CD4-positive, alpha-beta T cell treated with Interleukin-4 for 4 hours (primary cell): ENCODE data around the gene RBM20.
"Not testable (repeated sequence)": the region's sequence is repeated elsewhere in the genome, so short reads cannot be mapped to it uniquely, and the experiment has no call there.

ENCODE experiments used
- DNase-seq: peaks from one replicate; pipeline ENCODE4 v3.0.0-alpha.2; 2020

Gene RBM20

DNA sequence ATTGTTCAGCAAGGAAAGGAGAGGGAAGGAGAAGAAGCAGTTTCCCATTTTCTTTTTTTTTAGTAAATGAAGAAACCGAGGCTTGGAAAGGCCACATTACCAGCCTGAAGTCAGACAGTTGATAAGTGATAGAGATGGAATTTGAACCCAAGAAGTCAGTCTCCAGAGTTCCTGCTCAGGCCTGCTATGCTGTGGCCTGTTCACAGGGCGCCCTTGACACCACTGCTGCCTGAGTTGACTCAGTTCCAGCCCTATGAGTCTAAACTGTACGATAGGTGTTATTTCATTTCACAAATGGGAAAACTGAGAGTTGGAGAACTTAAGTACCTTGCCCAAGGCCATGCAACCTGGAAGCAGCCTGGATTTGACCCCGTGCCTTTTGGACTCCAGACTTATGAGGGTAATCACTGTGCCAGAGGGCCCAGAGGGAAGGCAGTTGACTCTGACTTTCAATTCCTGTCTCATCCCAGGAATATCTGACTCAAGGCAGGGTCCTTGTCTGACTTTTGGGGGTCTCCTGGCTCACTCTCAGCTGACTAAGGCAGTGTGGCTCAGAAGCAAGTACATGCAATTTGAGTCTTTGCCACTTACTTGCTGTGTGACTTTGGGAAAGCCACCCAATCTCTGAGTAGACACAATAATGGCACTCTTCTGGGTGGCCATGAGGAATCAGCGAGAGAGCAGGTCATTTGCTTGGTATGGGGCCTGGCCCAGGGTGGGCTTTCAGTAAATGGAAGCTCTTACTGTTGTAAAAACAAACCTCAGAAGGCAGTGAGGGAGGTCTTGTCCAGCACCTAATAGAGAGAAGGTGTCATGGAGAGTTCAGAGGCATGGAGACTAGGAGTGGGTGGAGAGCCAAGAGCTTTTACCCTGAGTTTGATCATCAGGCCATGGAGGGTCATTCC lies 17.9 kb upstream of the RBM20 start:
- DNase-seq = no peak

- DNase-seq = no peak
These were observed 16.0 kb upstream of the RBM20 start for GRCh38 chr10:110628161-110628560.

DNA sequence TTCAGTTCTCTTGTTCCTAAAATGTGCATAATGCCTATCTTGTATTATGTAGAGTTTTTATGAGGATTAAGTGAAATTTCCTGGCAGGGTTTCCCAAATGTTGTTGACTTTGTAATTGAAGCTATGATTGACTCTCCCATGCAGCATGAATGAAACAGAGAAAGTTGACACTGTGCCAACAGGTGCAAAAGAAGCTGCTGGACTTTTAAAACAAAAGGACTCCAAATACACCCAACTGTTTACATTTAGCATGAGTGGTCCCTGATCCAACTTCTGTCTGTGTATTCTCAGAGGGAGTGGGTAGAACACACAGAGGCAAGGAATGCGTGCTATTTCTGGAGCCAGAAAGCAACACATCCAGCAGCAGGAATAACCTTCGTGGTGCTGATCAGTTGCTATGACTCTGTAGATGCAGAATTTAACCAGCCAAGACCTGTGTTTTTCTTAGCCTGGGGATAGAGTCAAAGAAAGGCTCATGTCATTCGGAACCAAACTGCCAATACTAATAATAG lies 14.4 kb upstream of the RBM20 start:
- no peak for DNase-seq

- DNase-seq = no peak
These were observed 12.2 kb upstream of the RBM20 start for GRCh38 chr10:110631934-110632333.

- no peak for DNase-seq
These were observed 11.4 kb upstream of the RBM20 start for GRCh38 chr10:110632591-110633215.

- no peak for DNase-seq
These were observed 9.5 kb upstream of the RBM20 start for GRCh38 chr10:110634527-110635209.

GRCh38 chr10:110636572-110636931 lies 7.6 kb upstream of the RBM20 start:
- DNase-seq = no peak

GRCh38 chr10:110636932-110637557 lies 7.1 kb upstream of the RBM20 start:
- no peak for DNase-seq

DNA sequence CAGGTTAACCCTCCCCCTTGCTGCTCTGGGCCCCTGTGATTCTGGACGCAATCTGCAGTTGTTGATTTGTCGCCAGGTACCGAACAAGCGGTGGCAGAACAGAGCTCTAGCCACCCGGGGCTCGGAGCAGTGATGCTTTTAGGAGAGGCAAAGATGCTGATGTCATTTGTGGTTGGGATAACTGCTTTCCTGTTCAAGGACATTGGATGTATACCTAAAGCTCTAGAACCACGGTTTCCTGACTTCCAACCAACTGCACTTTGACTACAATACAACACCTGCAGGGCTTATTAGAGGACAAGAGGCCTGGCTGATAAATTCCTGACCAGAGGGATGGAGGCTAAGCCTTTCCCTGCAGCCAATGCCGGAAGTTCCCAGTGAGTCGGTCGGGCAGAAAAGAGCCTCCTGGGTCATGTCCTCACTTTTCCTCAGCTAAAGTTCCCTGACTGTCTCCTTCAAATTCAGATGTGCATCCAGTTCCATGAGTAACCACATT lies 6.5 kb upstream of the RBM20 start:
- DNase-seq = no peak

- no peak for DNase-seq
These were observed 5.8 kb upstream of the RBM20 start for GRCh38 chr10:110638319-110638718.

- not testable (repeated sequence) for DNase-seq
These were observed 5.1 kb upstream of the RBM20 start for GRCh38 chr10:110639046-110639445.

GRCh38 chr10:110639858-110640257 lies 4.3 kb upstream of the RBM20 start:
- not testable (repeated sequence) for DNase-seq

GRCh38 chr10:110641256-110641655 lies 2.9 kb upstream of the RBM20 start:
- peak; percentile 41 for DNase-seq

DNA sequence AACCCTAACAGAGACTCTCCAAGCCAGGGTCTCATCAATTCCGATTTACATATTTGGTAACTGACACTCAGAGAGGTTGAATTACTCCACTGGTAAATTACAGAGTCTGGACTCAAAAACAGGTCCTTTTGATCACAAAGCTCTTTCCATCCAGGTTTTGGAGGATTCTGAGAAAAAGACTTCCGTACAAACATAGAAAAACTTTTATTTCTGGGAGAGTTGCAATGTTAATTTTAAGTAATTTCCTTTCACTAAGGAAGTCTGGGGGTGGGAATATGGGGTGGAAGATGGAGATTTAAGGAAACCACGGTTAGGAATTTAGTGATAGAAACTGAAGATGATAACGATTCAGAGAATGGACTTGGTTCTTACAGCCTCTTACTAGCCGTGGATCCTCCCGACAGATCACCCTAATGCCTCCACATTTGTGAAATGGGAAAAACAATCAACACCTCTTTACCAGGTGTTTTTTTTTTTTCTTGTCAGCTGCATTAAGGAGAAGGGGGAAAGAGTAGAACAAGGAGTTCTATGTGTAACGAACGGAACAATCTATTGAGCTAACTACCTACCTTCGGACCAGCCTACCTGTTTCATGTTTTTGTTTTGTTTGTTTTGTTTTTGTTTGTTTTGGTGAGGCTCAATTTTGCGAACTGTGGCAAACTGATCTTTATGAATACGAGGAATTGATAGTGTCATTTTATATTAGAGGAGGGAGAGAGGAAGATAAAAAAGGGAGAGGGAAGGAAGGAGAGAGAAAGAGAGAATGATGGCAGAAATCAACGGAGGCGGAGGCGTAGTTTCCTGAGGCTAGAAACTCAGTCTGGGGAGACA lies 1.7 kb upstream of the RBM20 start:
- DNase-seq = no peak

DNA sequence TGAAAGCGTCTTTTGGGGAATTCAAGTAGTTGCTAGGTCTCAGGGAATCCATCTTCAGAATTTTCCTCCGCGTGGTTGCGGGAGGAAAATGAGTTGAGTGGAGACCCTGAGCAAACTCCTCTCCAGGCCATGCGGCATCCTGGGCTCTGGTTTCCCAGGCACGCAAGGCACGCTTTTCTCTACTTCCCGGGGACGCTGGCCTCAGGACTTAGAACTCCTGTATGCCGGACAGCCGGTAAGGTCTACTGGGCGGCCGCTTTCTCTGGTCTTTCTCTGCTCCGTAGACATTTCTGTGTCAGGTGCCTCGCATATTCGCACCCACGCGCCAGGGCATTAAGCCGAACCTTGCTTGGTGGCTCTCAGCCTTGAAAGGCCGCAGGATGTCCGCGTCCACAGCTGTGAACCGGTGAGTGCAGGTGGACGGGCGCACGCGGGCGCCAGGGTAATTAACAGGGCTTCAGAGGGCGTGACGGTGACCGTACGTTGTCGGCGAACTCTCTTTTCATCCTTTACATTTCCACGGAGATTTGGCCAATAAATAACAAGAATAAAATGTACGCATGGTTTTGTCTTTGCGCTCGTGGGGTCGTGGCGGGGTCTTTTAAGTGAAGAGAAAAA lies 992 bp upstream of the RBM20 start:
- no peak for DNase-seq

GRCh38 chr10:110644598-110645462 lies 694 bp downstream of the RBM20 start:
- DNase-seq = no peak

GRCh38 chr10:110646417-110647135 lies 2.4 kb downstream of the RBM20 start:
- no peak for DNase-seq

GRCh38 chr10:110647136-110647430 lies 2.9 kb downstream of the RBM20 start:
- no peak for DNase-seq

DNA sequence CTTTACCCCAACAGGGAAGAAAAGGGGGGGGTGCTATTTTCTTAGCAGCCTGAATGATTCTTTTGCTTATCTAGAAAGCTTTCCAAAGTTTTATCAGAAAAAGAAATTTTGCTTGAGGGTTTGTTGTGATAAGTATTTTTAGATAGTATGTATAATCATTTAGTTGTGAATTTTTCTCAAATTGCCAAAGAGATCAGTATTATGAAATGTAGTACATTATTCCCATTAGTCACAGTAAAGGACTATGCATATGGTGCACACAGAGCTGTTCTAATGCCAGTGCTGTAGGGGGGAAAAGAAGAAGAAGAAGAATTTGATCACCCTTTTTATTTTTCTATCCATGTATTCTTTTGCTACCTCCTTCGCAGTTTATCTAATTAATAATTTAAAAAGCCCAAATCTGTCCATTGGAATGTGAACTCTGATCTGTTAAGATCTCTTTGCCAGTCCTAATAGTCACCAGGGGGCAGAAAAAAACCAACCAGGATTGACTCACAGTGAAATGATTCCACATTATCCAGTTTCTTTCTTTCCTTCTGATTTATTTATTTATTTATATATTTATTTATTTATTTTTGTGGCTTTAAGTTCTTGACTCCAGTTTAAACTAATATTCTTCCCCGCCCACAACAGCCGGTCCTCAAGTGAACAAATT lies 4.7 kb downstream of the RBM20 start:
- no peak for DNase-seq
